Measurements from ENCODE around the gene OR6C65.

The OR6C65 gene

GRCh38 chr12:55446326-55446725, 46.0 kb downstream of the OR6C65 start:
- DNase-seq (ENCODE audit: low spot score): no peak

DNA sequence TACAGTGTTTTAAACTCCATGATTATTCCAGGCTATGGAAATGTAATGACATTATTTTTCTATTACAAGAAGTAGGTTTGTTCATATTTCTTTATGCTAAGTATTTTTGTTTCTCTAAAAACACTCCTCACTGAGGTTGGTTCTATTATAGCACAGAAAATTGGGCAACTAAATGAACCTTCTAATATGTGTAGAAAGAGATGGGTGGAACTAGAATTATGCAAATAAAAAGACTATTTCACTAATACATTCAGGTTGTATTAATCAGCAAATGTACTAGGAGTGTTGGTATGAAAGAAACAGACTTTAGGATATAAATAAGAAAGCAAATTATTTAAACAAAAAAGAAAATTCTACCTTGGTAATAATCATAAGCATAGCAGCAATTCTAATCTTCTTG, 48.5 kb downstream of the OR6C65 start:
- no peak for DNase-seq (ENCODE audit: low spot score)
